ENCODE results near the gene KCNIP1. TPM values are rescaled to one million over a fixed set of nuclear protein-coding genes. Genes with fewer than 3 reads are reported as not detected.

KCNIP1 gene
- polyA plus RNA-seq, 1 of the 3 experiments (the other 2 are of a cell fraction), result 1.3 TPM

- TF ChIP-seq RXRA (IDR thresholded peaks at IDR 0.05; ENCODE audit: borderline replicate concordance, low read depth), result no peak
- TF ChIP-seq RCOR1 (IDR thresholded peaks at IDR 0.05; ENCODE audit: low read length), result no peak
- TF ChIP-seq YY1 (IDR thresholded peaks at IDR 0.05; ENCODE audit: low read depth), result no peak
- TF ChIP-seq CHD2 (IDR thresholded peaks at IDR 0.05; ENCODE audit: low read length, partially characterized antibody), result no peak
- no peak for TF ChIP-seq SMC3 (IDR thresholded peaks at IDR 0.05; ENCODE audit: low read depth, low read length)
- TF ChIP-seq POLR2AphosphoS5 (IDR thresholded peaks at IDR 0.05; ENCODE audit: low read depth, low read length), result no peak
- no peak for TF ChIP-seq GATA2 (CRISPR knock-in tag; IDR thresholded peaks at IDR 0.05)
- TF ChIP-seq REST (IDR thresholded peaks at IDR 0.05; ENCODE audit: low read depth, low read length), result no peak
Measured at GRCh38 chr5:170551622-170552021, 47.8 kb downstream of the KCNIP1 start (continued).

GRCh38 chr5:170552621-170553115 is 48.8 kb downstream of the KCNIP1 start:
- no peak overlapping the region for H3K9ac ChIP-seq
- no peak for DNase-seq

More at GRCh38 chr5:170552621-170553115, 48.8 kb downstream of the KCNIP1 start:
- Histone ChIP-seq H3K27me3 (ENCODE audit: insufficient read depth) (no peaks in the 10 kb centered on the region), H3F3A (replicated peaks; ENCODE audit: insufficient read depth) (no peaks in the 10 kb centered on the region), H3K36me3 (replicated peaks in 1 of 2; ENCODE audit: control insufficient read depth in 1 of 2, insufficient read depth in 2 of 2, low read length in 1 of 2) (no peaks in the 10 kb centered on the region), H3K4me3 (ENCODE audit: low read depth in 2 of 2, low read length in 1 of 2) (no peak overlapping the region), H3K4me1 (ENCODE audit: control insufficient read depth in 1 of 2, insufficient read depth in 2 of 2, low read depth in 1 of 2, low read length in 1 of 2) (peaks cover 0 to 9% of the 10 kb centered on the region in 2 experiments; a peak in 1 of 4 replicates), H3K4me2 (no peak overlapping the region), H3K79me2 (ENCODE audit: insufficient read depth) (no peaks in the 10 kb centered on the region), H4K20me1 (ENCODE audit: insufficient read depth) (no peaks in the 10 kb centered on the region), H2AFZ (ENCODE audit: low read depth) (no peak overlapping the region), H3K9me3 (no peaks in the 10 kb centered on the region), H3K9me2 (no peaks in the 10 kb centered on the region), H3K27ac (ENCODE audit: low read depth in 2 of 2, low read length in 1 of 2) (no peak overlapping the region)
- CTCF ChIA-PET, result no interaction called here
- POLR2A ChIA-PET, result no interaction called here
- TF ChIP-seq EZH2phosphoT487 (IDR thresholded peaks at IDR 0.05; ENCODE audit: borderline replicate concordance, low read depth) (no peak), TEAD4 (IDR thresholded peaks at IDR 0.05; ENCODE audit: borderline replicate concordance, insufficient read depth) (no peak), FOSL2 (IDR thresholded peaks at IDR 0.05; ENCODE audit: borderline replicate concordance, low read depth) (no peak), REST (IDR thresholded peaks at IDR 0.05; ENCODE audit: low read depth, low read length) (peak; percentile 92)
- TF ChIP-seq, protein P1, sequence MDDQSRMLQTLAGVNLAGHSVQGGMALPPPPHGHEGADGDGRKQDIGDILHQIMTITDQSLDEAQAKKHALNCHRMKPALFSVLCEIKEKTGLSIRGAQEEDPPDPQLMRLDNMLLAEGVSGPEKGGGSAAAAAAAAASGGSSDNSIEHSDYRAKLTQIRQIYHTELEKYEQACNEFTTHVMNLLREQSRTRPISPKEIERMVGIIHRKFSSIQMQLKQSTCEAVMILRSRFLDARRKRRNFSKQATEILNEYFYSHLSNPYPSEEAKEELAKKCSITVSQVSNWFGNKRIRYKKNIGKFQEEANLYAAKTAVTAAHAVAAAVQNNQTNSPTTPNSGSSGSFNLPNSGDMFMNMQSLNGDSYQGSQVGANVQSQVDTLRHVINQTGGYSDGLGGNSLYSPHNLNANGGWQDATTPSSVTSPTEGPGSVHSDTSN (IDR thresholded peaks at IDR 0.05), result no peak
- WGBS (ENCODE audit: low lambda C conversion rate), result 72% methylated on average over 5 of the region's 12 CpGs

All from SK-N-SH (cell line).